OCI-LY3 (cell line): ENCODE data around the gene CNTN1.

Source experiments
- H2AFZ ChIP-seq: fragments of 200-600, 300-600 bp; shearing (Covaris generic); 2 replicates; pipeline ENCODE4 v1.6.0; 2014; ENCODE audit warnings: antibody characterized with exemption, low read depth, low read length
- H3K27ac ChIP-seq: fragments of 200-600, 300-600 bp; sonication (generic); 2 replicates; pipeline ENCODE4 v1.5.1; 2014; ENCODE audit warnings: mild to moderate bottlenecking, low read length, moderate library complexity, mixed read lengths
- H3K27me3 ChIP-seq: fragments of 200-600, 300-600 bp; sonication (generic); 2 replicates; pipeline ENCODE4 v1.6.1; 2014; ENCODE audit warnings: low read depth, low read length, mixed read lengths
- H3K36me3 ChIP-seq: fragments of 200-600, 300-600 bp; sonication (generic); replicated peaks from 2 replicates; pipeline ENCODE3; 2014; ENCODE audit warnings: low read depth, low read length, mixed read lengths
- H3K4me1 ChIP-seq: fragments of 300-600, 200-600 bp; sonication (generic); 2 replicates; pipeline ENCODE4 v1.6.1; 2014; ENCODE audit warnings: low read length, mixed read lengths
- H3K4me2 ChIP-seq: fragments of 200-600, 300-600 bp; sonication (generic); 2 replicates; pipeline ENCODE4 v1.6.1; 2014; ENCODE audit warnings: low read length, mixed read lengths
- H3K4me3 ChIP-seq: fragments of 300-600, 200-600 bp; sonication (generic); 2 replicates; pipeline ENCODE4 v1.5.1; 2014; ENCODE audit warnings: antibody characterized with exemption, mild to moderate bottlenecking, low read length, moderate library complexity
- H3K79me2 ChIP-seq: fragments of 300-600, 200-600 bp; shearing (Covaris generic); 2 replicates; pipeline ENCODE4 v1.6.1; 2014; ENCODE audit warnings: mild to moderate bottlenecking, low read length, mixed read lengths
- H3K9ac ChIP-seq: fragments of 300-600, 200-600 bp; shearing (Covaris generic); 2 replicates; pipeline ENCODE4 v1.6.0; 2014; ENCODE audit warnings: mild to moderate bottlenecking, low read length, moderate library complexity
- H3K9me3 ChIP-seq: fragments of 200-600, 300-600 bp; shearing (Covaris generic); 2 replicates; pipeline ENCODE4 v1.6.1; 2014; ENCODE audit warnings: low read length, mixed read lengths; ENCODE audit not compliant: insufficient read depth
- H4K20me1 ChIP-seq: fragments of 200-600, 300-600 bp; sonication (generic); 2 replicates; pipeline ENCODE4 v1.6.1; 2016; ENCODE audit warnings: low read length, mixed read lengths; ENCODE audit not compliant: insufficient read depth
- EZH2phosphoT487 ChIP-seq: fragments of 200-600 bp; shearing (Covaris generic); IDR thresholded peaks from 2 replicates; pipeline ENCODE4 v1.6.1; 2018; ENCODE audit warnings: antibody characterized with exemption, mixed run types, low read depth
- TF ChIP-seq, protein P1 (sequence below): fragments of 200-600, 300-600 bp; sonication (generic); IDR thresholded peaks from 2 replicates; pipeline ENCODE4 v1.5.1; 2014; ENCODE audit warnings: antibody characterized with exemption, low read length, low read depth

The CNTN1 gene

GRCh38 chr12:41101806-41102205 lies 409.6 kb downstream of the CNTN1 start:
- H3K4me2 ChIP-seq = no peak overlapping the region
- H3K36me3 ChIP-seq = no peaks in the 10 kb centered on the region
- H3K79me2 ChIP-seq = no peaks in the 10 kb centered on the region
- H4K20me1 ChIP-seq = no peaks in the 10 kb centered on the region
- H3K27ac ChIP-seq = no peak overlapping the region
- H2AFZ ChIP-seq = no peak overlapping the region
- H3K27me3 ChIP-seq = no peaks in the 10 kb centered on the region
- H3K9ac ChIP-seq = no peak overlapping the region
- no peak for TF ChIP-seq EZH2phosphoT487
- TF ChIP-seq, protein P1, sequence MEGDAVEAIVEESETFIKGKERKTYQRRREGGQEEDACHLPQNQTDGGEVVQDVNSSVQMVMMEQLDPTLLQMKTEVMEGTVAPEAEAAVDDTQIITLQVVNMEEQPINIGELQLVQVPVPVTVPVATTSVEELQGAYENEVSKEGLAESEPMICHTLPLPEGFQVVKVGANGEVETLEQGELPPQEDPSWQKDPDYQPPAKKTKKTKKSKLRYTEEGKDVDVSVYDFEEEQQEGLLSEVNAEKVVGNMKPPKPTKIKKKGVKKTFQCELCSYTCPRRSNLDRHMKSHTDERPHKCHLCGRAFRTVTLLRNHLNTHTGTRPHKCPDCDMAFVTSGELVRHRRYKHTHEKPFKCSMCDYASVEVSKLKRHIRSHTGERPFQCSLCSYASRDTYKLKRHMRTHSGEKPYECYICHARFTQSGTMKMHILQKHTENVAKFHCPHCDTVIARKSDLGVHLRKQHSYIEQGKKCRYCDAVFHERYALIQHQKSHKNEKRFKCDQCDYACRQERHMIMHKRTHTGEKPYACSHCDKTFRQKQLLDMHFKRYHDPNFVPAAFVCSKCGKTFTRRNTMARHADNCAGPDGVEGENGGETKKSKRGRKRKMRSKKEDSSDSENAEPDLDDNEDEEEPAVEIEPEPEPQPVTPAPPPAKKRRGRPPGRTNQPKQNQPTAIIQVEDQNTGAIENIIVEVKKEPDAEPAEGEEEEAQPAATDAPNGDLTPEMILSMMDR = no peak
- no peaks in the 10 kb centered on the region for H3K4me1 ChIP-seq
- no peaks in the 10 kb centered on the region for H3K9me3 ChIP-seq
- no peak overlapping the region for H3K4me3 ChIP-seq

GRCh38 chr12:41103614-41104013 lies 411.4 kb downstream of the CNTN1 start:
- H3K4me2 ChIP-seq = no peak overlapping the region
- TF ChIP-seq, protein P1 = no peak
- TF ChIP-seq EZH2phosphoT487 = no peak
- no peaks in the 10 kb centered on the region for H4K20me1 ChIP-seq
- H3K36me3 ChIP-seq = no peaks in the 10 kb centered on the region
- H3K4me1 ChIP-seq = no peaks in the 10 kb centered on the region
- no peak overlapping the region for H2AFZ ChIP-seq
- no peak overlapping the region for H3K27ac ChIP-seq
- H3K9me3 ChIP-seq = no peaks in the 10 kb centered on the region
- H3K4me3 ChIP-seq = no peak overlapping the region
- no peak overlapping the region for H3K9ac ChIP-seq
- no peaks in the 10 kb centered on the region for H3K27me3 ChIP-seq
- no peaks in the 10 kb centered on the region for H3K79me2 ChIP-seq

- H3K27me3 ChIP-seq = no peaks in the 10 kb centered on the region
Measured at GRCh38 chr12:41106315-41106714, 414.1 kb downstream of the CNTN1 start.

GRCh38 chr12:41108032-41108431 lies 415.8 kb downstream of the CNTN1 start:
- H3K79me2 ChIP-seq = no peaks in the 10 kb centered on the region
- H3K4me2 ChIP-seq = no peak overlapping the region
- H3K36me3 ChIP-seq = no peaks in the 10 kb centered on the region
- H4K20me1 ChIP-seq = no peaks in the 10 kb centered on the region
- H2AFZ ChIP-seq = no peak overlapping the region
- H3K4me1 ChIP-seq = no peaks in the 10 kb centered on the region
- no peaks in the 10 kb centered on the region for H3K27me3 ChIP-seq
- no peak overlapping the region for H3K27ac ChIP-seq
- H3K4me3 ChIP-seq = no peak overlapping the region
- TF ChIP-seq, protein P1 = no peak
- no peak for TF ChIP-seq EZH2phosphoT487
- no peak overlapping the region for H3K9ac ChIP-seq
- H3K9me3 ChIP-seq = no peaks in the 10 kb centered on the region

More at GRCh38 chr12:41106315-41106714, 414.1 kb downstream of the CNTN1 start:
- Histone ChIP-seq H3K4me2 (no peak overlapping the region), H3K36me3 (no peaks in the 10 kb centered on the region), H3K27ac (no peak overlapping the region), H3K9me3 (no peaks in the 10 kb centered on the region), H3K4me1 (no peaks in the 10 kb centered on the region), H3K79me2 (no peaks in the 10 kb centered on the region), H3K9ac (no peak overlapping the region), H4K20me1 (no peaks in the 10 kb centered on the region), H2AFZ (no peak overlapping the region), H3K4me3 (no peak overlapping the region)
- TF ChIP-seq, protein P1 = no peak
- no peak for TF ChIP-seq EZH2phosphoT487
